ENCODE measurements around the gene OPRM1.

OPRM1 gene

GRCh38 chr6:154202958-154203357 lies 163.9 kb downstream of the OPRM1 start:
- no peak overlapping the region for H3K4me3 ChIP-seq (ENCODE audit: low read depth, low read length)

GRCh38 chr6:154206141-154206540 lies 167.1 kb downstream of the OPRM1 start:
- H3K4me3 ChIP-seq (ENCODE audit: low read depth, low read length) = no peak overlapping the region

- no peak overlapping the region for H3K4me3 ChIP-seq (ENCODE audit: low read depth, low read length)
These were observed 168.0 kb downstream of the OPRM1 start for GRCh38 chr6:154206996-154207395.

GRCh38 chr6:154209555-154209954 lies 170.5 kb downstream of the OPRM1 start:
- no peak overlapping the region for H3K4me3 ChIP-seq (ENCODE audit: low read depth, low read length)

- no peak overlapping the region for H3K4me3 ChIP-seq (ENCODE audit: low read depth, low read length)
These were observed 171.6 kb downstream of the OPRM1 start for GRCh38 chr6:154210678-154211077.

- H3K4me3 ChIP-seq (ENCODE audit: low read depth, low read length) = no peak overlapping the region
These were observed 174.7 kb downstream of the OPRM1 start for GRCh38 chr6:154213782-154214181.

GRCh38 chr6:154218301-154218700 lies 179.3 kb downstream of the OPRM1 start:
- no peak overlapping the region for H3K4me3 ChIP-seq (ENCODE audit: low read depth, low read length)

- H3K4me3 ChIP-seq (ENCODE audit: low read depth, low read length) = no peak overlapping the region
These were observed 179.7 kb downstream of the OPRM1 start for GRCh38 chr6:154218787-154219186.

GRCh38 chr6:154219250-154219649 lies 180.2 kb downstream of the OPRM1 start:
- H3K4me3 ChIP-seq (ENCODE audit: low read depth, low read length) = no peak overlapping the region

- H3K4me3 ChIP-seq (ENCODE audit: low read depth, low read length) = no peak overlapping the region
These were observed 183.7 kb downstream of the OPRM1 start for GRCh38 chr6:154222716-154223115.

- H3K4me3 ChIP-seq (ENCODE audit: low read depth, low read length) = no peak overlapping the region
These were observed 184.3 kb downstream of the OPRM1 start for GRCh38 chr6:154223296-154223695.

GRCh38 chr6:154226461-154226860 lies 187.4 kb downstream of the OPRM1 start:
- H3K4me3 ChIP-seq (ENCODE audit: low read depth, low read length) = no peak overlapping the region

GRCh38 chr6:154227862-154228520 lies 189.0 kb downstream of the OPRM1 start:
- H3K4me3 ChIP-seq (ENCODE audit: low read depth, low read length) = no peak overlapping the region

GRCh38 chr6:154228521-154228905 lies 189.5 kb downstream of the OPRM1 start:
- H3K4me3 ChIP-seq (ENCODE audit: low read depth, low read length) = no peak overlapping the region

GRCh38 chr6:154229786-154230185 lies 190.7 kb downstream of the OPRM1 start:
- H3K4me3 ChIP-seq (ENCODE audit: low read depth, low read length) = no peak overlapping the region

- no peak overlapping the region for H3K4me3 ChIP-seq (ENCODE audit: low read depth, low read length)
These were observed 191.4 kb downstream of the OPRM1 start for GRCh38 chr6:154230393-154230792.

- no peak overlapping the region for H3K4me3 ChIP-seq (ENCODE audit: low read depth, low read length)
These were observed 192.0 kb downstream of the OPRM1 start for GRCh38 chr6:154230910-154231595.

GRCh38 chr6:154232013-154232910 lies 193.2 kb downstream of the OPRM1 start:
- no peak overlapping the region for H3K4me3 ChIP-seq (ENCODE audit: low read depth, low read length)

GRCh38 chr6:154233383-154233782 lies 194.3 kb downstream of the OPRM1 start:
- no peak overlapping the region for H3K4me3 ChIP-seq (ENCODE audit: low read depth, low read length)

- no peak overlapping the region for H3K4me3 ChIP-seq (ENCODE audit: low read depth, low read length)
These were observed 195.2 kb downstream of the OPRM1 start for GRCh38 chr6:154234019-154234772.

All from iPS-11a (cell line).